ENCODE data around the gene GGA2.
"Not testable (repeated sequence)": the region's sequence is repeated elsewhere in the genome, so short reads cannot be mapped to it uniquely, and the experiment has no call there.

The GGA2 gene

GRCh38 chr16:23504076-23504452, 6.2 kb downstream of the GGA2 start:
- no peak for DNase-seq

DNA sequence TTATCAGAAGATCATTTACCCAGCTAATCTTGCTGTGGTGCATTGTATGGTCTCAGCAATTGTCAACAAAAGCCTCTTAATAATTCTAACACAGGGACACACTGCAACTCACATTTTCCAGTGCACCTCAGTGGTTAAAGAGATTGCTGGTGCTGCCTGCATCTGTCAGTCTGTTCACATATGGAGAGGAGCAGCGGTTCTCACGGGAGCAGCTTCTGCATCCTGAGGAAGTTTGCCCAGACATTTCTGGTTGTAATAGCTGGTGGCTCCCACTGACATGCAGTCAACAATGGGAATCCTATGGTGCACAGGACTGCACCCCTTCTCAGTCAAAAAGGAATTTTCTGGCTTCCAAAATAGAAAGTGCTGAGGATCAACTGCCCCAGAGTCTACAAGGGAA, 7.8 kb downstream of the GGA2 start:
- no peak for DNase-seq

DNA sequence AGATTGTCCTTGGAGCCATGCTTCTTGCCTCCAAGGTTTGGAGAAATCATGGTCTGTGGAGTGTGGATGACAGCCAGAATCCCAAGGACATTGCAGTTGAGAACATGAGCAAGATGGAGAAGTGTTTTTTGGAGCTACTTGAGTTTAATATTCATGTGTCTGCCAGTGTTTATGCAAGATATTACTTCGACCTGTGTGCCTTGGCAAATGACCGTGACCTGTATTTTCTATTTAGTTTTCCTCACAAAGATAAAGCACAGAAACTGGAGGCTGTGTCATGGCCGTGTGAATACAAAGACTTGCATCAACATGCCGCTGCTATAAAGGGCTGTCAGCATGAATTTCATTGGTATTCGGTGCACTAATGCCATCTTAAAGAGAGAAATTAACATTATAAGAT, 9.0 kb downstream of the GGA2 start:
- no peak for DNase-seq

- no peak for DNase-seq
Measured at GRCh38 chr16:23500862-23501225, 9.4 kb downstream of the GGA2 start.

- DNase-seq: no peak
Measured at GRCh38 chr16:23500212-23500861, 10.0 kb downstream of the GGA2 start.

DNA sequence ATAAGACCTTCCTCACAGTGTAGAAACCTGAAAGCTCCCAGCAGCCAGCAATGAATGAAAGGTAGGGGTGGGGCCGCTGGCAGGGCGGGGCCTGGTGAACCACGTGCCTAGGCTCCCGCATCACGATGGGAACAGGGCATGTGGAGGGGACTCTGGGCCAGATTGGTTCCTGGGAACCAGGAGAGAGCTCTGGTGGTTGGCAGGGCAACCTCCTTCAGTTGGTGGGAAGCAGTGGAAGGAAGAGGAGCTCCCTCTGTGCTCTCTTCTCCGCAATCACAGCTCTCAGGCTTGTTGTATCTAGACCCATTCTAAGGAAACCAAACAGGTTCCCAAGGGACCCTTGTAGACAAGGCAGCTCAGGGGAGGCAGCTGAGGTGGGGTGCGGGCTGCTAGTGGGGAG, 10.5 kb downstream of the GGA2 start:
- DNase-seq: no peak

- peak; percentile 18 for DNase-seq
Measured at GRCh38 chr16:23498863-23499262, 11.4 kb downstream of the GGA2 start.

GRCh38 chr16:23497543-23497868, 12.8 kb downstream of the GGA2 start:
- no peak for DNase-seq

GRCh38 chr16:23496821-23497542, 13.3 kb downstream of the GGA2 start:
- no peak for DNase-seq

- no peak for DNase-seq
Measured at GRCh38 chr16:23495671-23496070, 14.6 kb downstream of the GGA2 start.

DNA sequence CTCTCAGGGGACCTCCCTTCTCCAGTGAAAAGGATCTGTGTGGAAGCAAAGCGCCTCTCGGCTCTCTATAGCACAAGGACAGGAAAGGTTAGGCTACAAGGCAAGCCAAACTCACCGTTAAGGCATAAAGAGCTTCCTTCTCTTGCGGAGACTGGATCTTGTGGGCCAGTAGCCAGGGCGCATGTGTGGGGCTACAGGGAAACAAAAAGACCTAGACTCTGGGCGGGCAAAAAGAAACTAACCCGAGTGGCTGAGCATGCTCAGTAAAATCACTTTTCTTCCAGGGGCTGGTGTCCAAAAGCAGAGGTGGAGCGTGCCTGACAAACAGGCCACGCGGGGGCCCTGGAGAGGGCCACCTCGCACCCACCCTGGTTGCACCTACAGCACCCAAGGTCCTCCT, 16.1 kb downstream of the GGA2 start:
- no peak for DNase-seq

- DNase-seq: no peak
Measured at GRCh38 chr16:23491490-23492391, 18.6 kb downstream of the GGA2 start.

GRCh38 chr16:23486480-23486879, 23.8 kb downstream of the GGA2 start:
- no peak for DNase-seq

DNA sequence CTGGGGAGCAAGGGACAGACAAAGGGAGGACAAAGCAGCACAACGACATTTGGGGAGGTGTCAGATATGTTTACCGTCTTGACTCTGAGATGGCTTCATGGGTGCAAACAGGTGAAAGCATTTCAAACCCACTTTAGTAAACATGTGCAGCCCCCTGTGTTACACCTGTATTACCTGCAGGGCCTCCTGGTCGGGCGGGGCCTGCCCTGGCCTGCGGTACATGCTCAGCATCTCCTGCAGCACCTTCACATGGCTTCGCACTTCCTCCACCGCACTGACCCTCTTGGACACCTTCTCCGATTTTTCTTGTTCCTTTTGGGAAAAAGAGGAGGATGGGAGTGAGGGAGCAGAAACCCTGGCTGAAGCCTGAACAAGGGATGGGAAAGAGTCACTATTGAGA, 24.5 kb downstream of the GGA2 start:
- no peak for DNase-seq

- DNase-seq: no peak
Measured at GRCh38 chr16:23485257-23485614, 25.1 kb downstream of the GGA2 start.

DNA sequence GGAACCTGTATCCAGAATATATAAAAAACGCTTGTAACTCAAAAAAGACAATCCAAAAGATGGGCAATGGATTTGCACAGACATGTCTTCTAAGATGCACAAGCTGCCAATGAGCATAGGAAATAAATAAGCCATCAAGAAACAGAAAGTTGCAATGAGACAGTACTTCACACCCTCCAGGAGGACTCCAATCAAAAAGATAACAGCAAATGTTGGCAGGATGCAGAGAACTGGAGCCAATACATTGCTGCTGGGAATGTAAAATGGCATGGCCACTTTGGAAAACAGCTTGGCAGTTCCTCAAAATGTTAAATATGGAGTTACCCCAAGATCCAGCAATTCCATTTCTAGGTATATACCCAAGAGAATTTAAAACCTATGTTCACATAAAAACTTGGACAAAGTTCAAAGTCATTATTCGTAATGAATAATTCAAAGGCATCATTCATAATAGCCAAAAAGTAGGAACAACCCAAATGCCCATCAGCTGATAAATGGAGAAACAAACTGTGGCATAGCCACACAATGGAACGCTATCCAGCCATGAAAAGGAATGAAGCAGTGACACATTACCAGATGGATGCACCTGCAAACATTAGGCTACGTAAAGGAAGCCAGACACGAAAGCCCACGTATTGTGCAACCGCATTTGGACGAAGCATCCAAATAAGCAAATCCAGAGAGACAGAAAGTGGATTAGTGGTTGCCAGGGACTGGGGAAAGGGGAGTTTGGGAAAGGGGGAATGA, 25.6 kb downstream of the GGA2 start:
- DNase-seq: no peak

DNA sequence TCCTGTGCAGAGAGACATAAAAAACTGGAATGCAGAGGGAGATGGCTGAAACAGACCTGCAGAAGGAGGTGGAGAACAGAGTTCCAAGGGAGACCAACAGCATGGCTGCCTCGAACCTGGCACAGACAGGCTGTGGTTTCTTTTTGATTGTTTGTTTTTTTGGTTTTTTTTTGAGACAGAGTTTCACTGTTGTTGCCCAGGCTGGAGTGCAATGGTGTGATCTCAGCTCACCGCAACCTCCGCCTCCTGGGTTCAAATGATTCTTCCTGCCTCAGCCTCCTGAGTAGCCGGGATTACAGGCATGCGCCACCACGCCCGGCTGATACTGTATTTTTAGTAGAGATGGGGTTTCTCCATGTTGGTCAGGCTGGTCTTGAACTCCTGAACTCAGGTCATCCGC, 26.8 kb downstream of the GGA2 start:
- DNase-seq: not testable (repeated sequence)

DNA sequence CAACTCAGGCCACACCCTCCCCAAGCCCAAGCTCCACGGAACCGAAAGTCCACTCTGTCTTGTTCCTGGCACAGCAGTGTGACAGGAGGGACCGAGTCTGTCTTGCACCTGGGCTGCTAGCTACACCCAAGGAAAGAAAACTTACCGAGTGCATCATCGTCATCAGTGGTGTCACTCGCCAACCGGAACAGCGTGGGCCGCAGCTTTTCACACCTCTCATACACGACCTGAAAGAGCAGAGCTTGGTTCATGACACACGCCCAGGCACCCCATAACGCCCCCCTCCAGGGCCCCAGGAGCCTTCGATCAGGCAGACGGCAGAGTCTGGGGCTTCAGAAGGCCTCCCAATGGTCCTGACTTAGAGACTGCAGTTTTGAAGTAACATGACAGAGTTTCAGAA, 27.5 kb downstream of the GGA2 start:
- no peak for DNase-seq

GRCh38 chr16:23480257-23480656, 30.0 kb downstream of the GGA2 start:
- no peak for DNase-seq

DNA sequence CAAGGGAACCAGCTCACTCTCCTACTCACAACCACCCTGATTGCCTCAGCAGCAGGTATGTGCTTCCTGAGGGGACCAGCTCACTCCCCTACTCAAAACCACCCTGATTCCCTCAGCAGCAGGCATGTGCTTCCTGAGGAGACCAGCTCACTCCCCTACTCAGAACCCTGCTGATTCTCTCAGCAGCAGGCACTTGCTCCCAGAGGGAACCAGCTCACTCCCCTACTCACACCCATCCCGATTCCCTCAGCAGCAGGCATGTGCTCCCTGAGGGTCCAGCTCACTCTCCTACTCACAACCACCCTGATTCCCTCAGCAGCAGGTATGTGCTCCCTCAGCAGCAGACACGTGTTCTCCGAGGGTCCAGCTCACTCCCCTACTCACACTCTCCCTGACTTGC, 31.2 kb downstream of the GGA2 start:
- no peak for DNase-seq

- DNase-seq: no peak
Measured at GRCh38 chr16:23478566-23478965, 31.7 kb downstream of the GGA2 start.

GRCh38 chr16:23476289-23476688, 34.0 kb downstream of the GGA2 start:
- no peak for DNase-seq

GRCh38 chr16:23469814-23470213, 40.5 kb downstream of the GGA2 start:
- DNase-seq: no peak

Measured in eye (tissue), 1 donor.